Measurements from ENCODE around the gene BRCA2. TPM values are rescaled to one million over a fixed set of nuclear protein-coding genes. Genes with fewer than 3 reads are reported as not detected.

BRCA2 gene
- total RNA-seq, 1 donor from 2014 or later: 3.4 TPM

GRCh38 chr13:32409561-32410421, 94.5 kb downstream of the BRCA2 start:
- peak overlapping the region; percentile 82 for H3K4me2 ChIP-seq (ENCODE audit: low read length)
- no peaks in the 10 kb centered on the region for H4K20me1 ChIP-seq (ENCODE audit: insufficient read depth, low read length)
- Mint-ChIP-seq H3K9me3 (ENCODE audit: unreplicated experiment) (no peaks in the 10 kb centered on the region), H3K4me3 (ENCODE audit: unreplicated experiment) (peak overlapping the region; percentile 61), H3K4me1 (ENCODE audit: low read depth, unreplicated experiment) (peaks cover 7% of the 10 kb centered on the region), H3K27ac (ENCODE audit: unreplicated experiment) (peak overlapping the region; percentile 85), H3K27me3 (ENCODE audit: low read depth, unreplicated experiment) (peaks cover 2% of the 10 kb centered on the region), H3K36me3 (ENCODE audit: low read depth, unreplicated experiment) (no peaks in the 10 kb centered on the region)
- no peaks in the 10 kb centered on the region for H3K9me3 ChIP-seq (ENCODE audit: insufficient read depth, low read depth, low read length)
- H3K27me3 ChIP-seq (ENCODE audit: insufficient read depth, low read length): no peaks in the 10 kb centered on the region
- H3K27ac ChIP-seq (ENCODE audit: low read depth, low read length): no peak overlapping the region
- peak overlapping the region; percentile 41 for H3K4me3 ChIP-seq (ENCODE audit: insufficient read depth, low read depth, low read length)
- H3K36me3 ChIP-seq (ENCODE audit: insufficient read depth, low read length): no peaks in the 10 kb centered on the region
- FAIRE-seq (peak; percentile 47), DNase-seq (ENCODE audit: low read depth) (peak; percentile 66)
- peaks cover 14% of the 10 kb centered on the region for H3K4me1 ChIP-seq (ENCODE audit: insufficient read depth, low read length)
- no peak for TF ChIP-seq CTCF (IDR thresholded peaks at IDR 0.05; ENCODE audit: insufficient read depth, low read depth, low read length)
- no peak for TF ChIP-seq EZH2 (IDR thresholded peaks at IDR 0.05; ENCODE audit: insufficient read depth, low read length)
- peak overlapping the region; percentile 43 for H3K9ac ChIP-seq (ENCODE audit: low read length)
- no peaks in the 10 kb centered on the region for H3K79me2 ChIP-seq (ENCODE audit: insufficient read depth, low read length)
- H2AFZ ChIP-seq (ENCODE audit: low read depth, low read length): peak overlapping the region; percentile 68

GRCh38 chr13:32413284-32413683, 98.0 kb downstream of the BRCA2 start:
- no peak for TF ChIP-seq EZH2 (IDR thresholded peaks at IDR 0.05; ENCODE audit: insufficient read depth, low read length)
- TF ChIP-seq CTCF (IDR thresholded peaks at IDR 0.05; ENCODE audit: insufficient read depth, low read depth, low read length): no peak
- Histone ChIP-seq H3K4me3 (ENCODE audit: insufficient read depth, low read depth, low read length) (no peak overlapping the region), H2AFZ (ENCODE audit: low read depth, low read length) (no peak overlapping the region), H3K27ac (ENCODE audit: low read depth, low read length) (no peak overlapping the region), H3K4me2 (ENCODE audit: low read length) (no peak overlapping the region), H3K79me2 (ENCODE audit: insufficient read depth, low read length) (no peaks in the 10 kb centered on the region), H3K9ac (ENCODE audit: low read length) (no peak overlapping the region), H3K9me3 (ENCODE audit: insufficient read depth, low read depth, low read length) (no peaks in the 10 kb centered on the region), H3K4me1 (ENCODE audit: insufficient read depth, low read length) (peaks cover 14% of the 10 kb centered on the region), H4K20me1 (ENCODE audit: insufficient read depth, low read length) (no peaks in the 10 kb centered on the region), H3K27me3 (ENCODE audit: insufficient read depth, low read length) (no peaks in the 10 kb centered on the region), H3K36me3 (ENCODE audit: insufficient read depth, low read length) (no peaks in the 10 kb centered on the region)
- DNase-seq (ENCODE audit: low read depth): no peak
- H3K36me3 Mint-ChIP-seq (ENCODE audit: low read depth, unreplicated experiment): peaks cover 4% of the 10 kb centered on the region
- peaks cover 3% of the 10 kb centered on the region for H3K9me3 Mint-ChIP-seq (ENCODE audit: unreplicated experiment)
- H3K27ac Mint-ChIP-seq (ENCODE audit: unreplicated experiment): no peak overlapping the region
- H3K4me3 Mint-ChIP-seq (ENCODE audit: unreplicated experiment): no peak overlapping the region
- H3K4me1 Mint-ChIP-seq (ENCODE audit: low read depth, unreplicated experiment): peaks cover 7% of the 10 kb centered on the region
- peaks cover 2% of the 10 kb centered on the region for H3K27me3 Mint-ChIP-seq (ENCODE audit: low read depth, unreplicated experiment)
- no peak for FAIRE-seq

- H3K36me3 Mint-ChIP-seq (ENCODE audit: low read depth, unreplicated experiment): peaks cover 11% of the 10 kb centered on the region
- Histone ChIP-seq H4K20me1 (ENCODE audit: insufficient read depth, low read length) (no peaks in the 10 kb centered on the region), H3K9ac (ENCODE audit: low read length) (no peak overlapping the region), H3K4me1 (ENCODE audit: insufficient read depth, low read length) (peaks cover 8% of the 10 kb centered on the region), H3K4me2 (ENCODE audit: low read length) (no peak overlapping the region), H3K4me3 (ENCODE audit: insufficient read depth, low read depth, low read length) (no peak overlapping the region), H3K36me3 (ENCODE audit: insufficient read depth, low read length) (no peaks in the 10 kb centered on the region), H3K79me2 (ENCODE audit: insufficient read depth, low read length) (no peaks in the 10 kb centered on the region), H2AFZ (ENCODE audit: low read depth, low read length) (no peak overlapping the region), H3K9me3 (ENCODE audit: insufficient read depth, low read depth, low read length) (no peaks in the 10 kb centered on the region), H3K27me3 (ENCODE audit: insufficient read depth, low read length) (no peaks in the 10 kb centered on the region), H3K27ac (ENCODE audit: low read depth, low read length) (no peak overlapping the region)
- no peak overlapping the region for H3K4me3 Mint-ChIP-seq (ENCODE audit: unreplicated experiment)
- no peak for FAIRE-seq
- H3K9me3 Mint-ChIP-seq (ENCODE audit: unreplicated experiment): peaks cover 8% of the 10 kb centered on the region
- no peak overlapping the region for H3K27ac Mint-ChIP-seq (ENCODE audit: unreplicated experiment)
- no peak for DNase-seq (ENCODE audit: low read depth)
- peaks cover 3% of the 10 kb centered on the region for H3K4me1 Mint-ChIP-seq (ENCODE audit: low read depth, unreplicated experiment)
- H3K27me3 Mint-ChIP-seq (ENCODE audit: low read depth, unreplicated experiment): no peaks in the 10 kb centered on the region
- TF ChIP-seq EZH2 (IDR thresholded peaks at IDR 0.05; ENCODE audit: insufficient read depth, low read length): no peak
- TF ChIP-seq CTCF (IDR thresholded peaks at IDR 0.05; ENCODE audit: insufficient read depth, low read depth, low read length): no peak
These were observed 99.3 kb downstream of the BRCA2 start for GRCh38 chr13:32414580-32414979.
